ENCODE results near the gene LCN10.

Gene LCN10

GRCh38 chr9:136697821-136698526 is 44.8 kb downstream of the LCN10 start:
- no peak overlapping the region for H3K9ac ChIP-seq (ENCODE audit: low read depth, low read length)
- H3K4me3 ChIP-seq (ENCODE audit: low read depth, low read length): no peak overlapping the region

GRCh38 chr9:136697146-136697820 is 45.5 kb downstream of the LCN10 start:
- Histone ChIP-seq H3K9ac (ENCODE audit: low read depth, low read length) (no peak overlapping the region), H3K4me3 (ENCODE audit: low read depth, low read length) (no peak overlapping the region)

More at GRCh38 chr9:136697821-136698526, 44.8 kb downstream of the LCN10 start:
- Histone ChIP-seq H3K4me1 (ENCODE audit: control insufficient read depth, insufficient read depth, low read length) (no peaks in the 10 kb centered on the region), H3K9me3 (ENCODE audit: control insufficient read depth, insufficient read depth, low read length) (no peaks in the 10 kb centered on the region), H3K27me3 (ENCODE audit: control insufficient read depth, insufficient read depth, low read length) (peaks cover 7% of the 10 kb centered on the region), H3K36me3 (ENCODE audit: control insufficient read depth, insufficient read depth, low read length) (no peaks in the 10 kb centered on the region)

GRCh38 chr9:136696502-136696901 is 46.2 kb downstream of the LCN10 start:
- Histone ChIP-seq H3K27me3 (ENCODE audit: control insufficient read depth, insufficient read depth, low read length) (peaks cover 4% of the 10 kb centered on the region), H3K9me3 (ENCODE audit: control insufficient read depth, insufficient read depth, low read length) (no peaks in the 10 kb centered on the region), H3K4me3 (ENCODE audit: low read depth, low read length) (no peak overlapping the region), H3K36me3 (ENCODE audit: control insufficient read depth, insufficient read depth, low read length) (no peaks in the 10 kb centered on the region), H3K9ac (ENCODE audit: low read depth, low read length) (no peak overlapping the region), H3K4me1 (ENCODE audit: control insufficient read depth, insufficient read depth, low read length) (no peaks in the 10 kb centered on the region)

More at GRCh38 chr9:136697146-136697820, 45.5 kb downstream of the LCN10 start:
- no peaks in the 10 kb centered on the region for H3K4me1 ChIP-seq (ENCODE audit: control insufficient read depth, insufficient read depth, low read length)
- H3K9me3 ChIP-seq (ENCODE audit: control insufficient read depth, insufficient read depth, low read length): no peaks in the 10 kb centered on the region
- peaks cover 7% of the 10 kb centered on the region for H3K27me3 ChIP-seq (ENCODE audit: control insufficient read depth, insufficient read depth, low read length)
- no peaks in the 10 kb centered on the region for H3K36me3 ChIP-seq (ENCODE audit: control insufficient read depth, insufficient read depth, low read length)

GRCh38 chr9:136695955-136696354 is 46.8 kb downstream of the LCN10 start:
- Histone ChIP-seq H3K9ac (ENCODE audit: low read depth, low read length) (no peak overlapping the region), H3K4me1 (ENCODE audit: control insufficient read depth, insufficient read depth, low read length) (no peaks in the 10 kb centered on the region), H3K36me3 (ENCODE audit: control insufficient read depth, insufficient read depth, low read length) (no peaks in the 10 kb centered on the region), H3K9me3 (ENCODE audit: control insufficient read depth, insufficient read depth, low read length) (no peaks in the 10 kb centered on the region), H3K27me3 (ENCODE audit: control insufficient read depth, insufficient read depth, low read length) (no peaks in the 10 kb centered on the region), H3K4me3 (ENCODE audit: low read depth, low read length) (no peak overlapping the region)

- H3K4me3 ChIP-seq (ENCODE audit: low read depth, low read length): no peak overlapping the region
- H3K27me3 ChIP-seq (ENCODE audit: control insufficient read depth, insufficient read depth, low read length): no peaks in the 10 kb centered on the region
- no peaks in the 10 kb centered on the region for H3K36me3 ChIP-seq (ENCODE audit: control insufficient read depth, insufficient read depth, low read length)
- no peaks in the 10 kb centered on the region for H3K4me1 ChIP-seq (ENCODE audit: control insufficient read depth, insufficient read depth, low read length)
- H3K9me3 ChIP-seq (ENCODE audit: control insufficient read depth, insufficient read depth, low read length): no peaks in the 10 kb centered on the region
- no peak overlapping the region for H3K9ac ChIP-seq (ENCODE audit: low read depth, low read length)
These were observed 47.3 kb downstream of the LCN10 start for GRCh38 chr9:136695435-136695895.

- H3K27me3 ChIP-seq (ENCODE audit: control insufficient read depth, insufficient read depth, low read length): no peaks in the 10 kb centered on the region
- no peaks in the 10 kb centered on the region for H3K36me3 ChIP-seq (ENCODE audit: control insufficient read depth, insufficient read depth, low read length)
- H3K9ac ChIP-seq (ENCODE audit: low read depth, low read length): no peak overlapping the region
- H3K4me1 ChIP-seq (ENCODE audit: control insufficient read depth, insufficient read depth, low read length): no peaks in the 10 kb centered on the region
- H3K9me3 ChIP-seq (ENCODE audit: control insufficient read depth, insufficient read depth, low read length): no peaks in the 10 kb centered on the region
- H3K4me3 ChIP-seq (ENCODE audit: low read depth, low read length): no peak overlapping the region
These were observed 47.9 kb downstream of the LCN10 start for GRCh38 chr9:136694872-136695247.

GRCh38 chr9:136694163-136694871 is 48.4 kb downstream of the LCN10 start:
- Histone ChIP-seq H3K4me1 (ENCODE audit: control insufficient read depth, insufficient read depth, low read length) (no peaks in the 10 kb centered on the region), H3K9me3 (ENCODE audit: control insufficient read depth, insufficient read depth, low read length) (no peaks in the 10 kb centered on the region), H3K27me3 (ENCODE audit: control insufficient read depth, insufficient read depth, low read length) (no peaks in the 10 kb centered on the region), H3K9ac (ENCODE audit: low read depth, low read length) (no peak overlapping the region), H3K36me3 (ENCODE audit: control insufficient read depth, insufficient read depth, low read length) (no peaks in the 10 kb centered on the region), H3K4me3 (ENCODE audit: low read depth, low read length) (no peak overlapping the region)

- H3K36me3 ChIP-seq (ENCODE audit: control insufficient read depth, insufficient read depth, low read length): no peaks in the 10 kb centered on the region
- H3K27me3 ChIP-seq (ENCODE audit: control insufficient read depth, insufficient read depth, low read length): no peaks in the 10 kb centered on the region
- H3K9ac ChIP-seq (ENCODE audit: low read depth, low read length): no peak overlapping the region
- H3K4me1 ChIP-seq (ENCODE audit: control insufficient read depth, insufficient read depth, low read length): no peaks in the 10 kb centered on the region
- no peak overlapping the region for H3K4me3 ChIP-seq (ENCODE audit: low read depth, low read length)
- no peaks in the 10 kb centered on the region for H3K9me3 ChIP-seq (ENCODE audit: control insufficient read depth, insufficient read depth, low read length)
These were observed 49.1 kb downstream of the LCN10 start for GRCh38 chr9:136693490-136694162.

- H3K9ac ChIP-seq (ENCODE audit: low read depth, low read length): no peak overlapping the region
- no peaks in the 10 kb centered on the region for H3K36me3 ChIP-seq (ENCODE audit: control insufficient read depth, insufficient read depth, low read length)
- no peaks in the 10 kb centered on the region for H3K27me3 ChIP-seq (ENCODE audit: control insufficient read depth, insufficient read depth, low read length)
- no peaks in the 10 kb centered on the region for H3K9me3 ChIP-seq (ENCODE audit: control insufficient read depth, insufficient read depth, low read length)
- H3K4me3 ChIP-seq (ENCODE audit: low read depth, low read length): no peak overlapping the region
- H3K4me1 ChIP-seq (ENCODE audit: control insufficient read depth, insufficient read depth, low read length): peaks cover 3% of the 10 kb centered on the region
These were observed 49.6 kb downstream of the LCN10 start for GRCh38 chr9:136693135-136693489.

GRCh38 chr9:136692185-136693134 is 50.3 kb downstream of the LCN10 start:
- Histone ChIP-seq H3K36me3 (ENCODE audit: control insufficient read depth, insufficient read depth, low read length) (no peaks in the 10 kb centered on the region), H3K4me1 (ENCODE audit: control insufficient read depth, insufficient read depth, low read length) (peaks cover 3% of the 10 kb centered on the region), H3K27me3 (ENCODE audit: control insufficient read depth, insufficient read depth, low read length) (no peaks in the 10 kb centered on the region), H3K9ac (ENCODE audit: low read depth, low read length) (no peak overlapping the region), H3K4me3 (ENCODE audit: low read depth, low read length) (no peak overlapping the region), H3K9me3 (ENCODE audit: control insufficient read depth, insufficient read depth, low read length) (no peaks in the 10 kb centered on the region)

Measured in iPS-15b (cell line).